H1 (cell line): ENCODE measurements around the gene HECTD4. TPM values are rescaled to one million over a fixed set of nuclear protein-coding genes. Genes with fewer than 3 reads are reported as not detected.

ENCODE experiments used
- CTCF ChIA-PET: fragments of 300-600 bp; sonication (Branson Sonifier 250); formaldehyde crosslinking; loops from one replicate; lab custom pipeline; 2021; ENCODE audit not compliant: partially characterized antibody; lab: Charles Lee
- POLR2A ChIA-PET: fragments of 300-600 bp; sonication (Branson Sonifier 250); formaldehyde crosslinking; loops from one replicate; lab custom pipeline; 2021; ENCODE audit warnings: inconsistent platforms; ENCODE audit not compliant: partially characterized antibody; lab: Charles Lee
- DNase-seq, 2 experiments: peaks; one replicate each; pipeline versions ENCODE4 v3.0.0 to v3.0.0-alpha.2; 2010 to 2022; ENCODE audit warnings: low spot score in 2 of 2, low read depth in 1 of 2, mixed read lengths in 1 of 2
- FAIRE-seq: peaks from 2 replicates; lab custom pipeline; 2011; peaks lifted over from hg19 to GRCh38; lab: Jason Lieb, UNC
- H2AFZ ChIP-seq: 2 replicates; pipeline ENCODE4 v1.8.1; 2012; ENCODE audit warnings: low read length, inconsistent platforms
- H2AK5ac ChIP-seq: 2 replicates; pipeline ENCODE4 v1.6.1; 2013; ENCODE audit warnings: low read depth, low read length
- H2BK120ac ChIP-seq: replicated peaks from 2 replicates; pipeline ENCODE3; 2013; ENCODE audit warnings: low read depth, low read length, inconsistent platforms
- H2BK12ac ChIP-seq: 2 replicates; pipeline ENCODE4 v1.6.1; 2013; ENCODE audit warnings: low read depth, low read length
- H2BK15ac ChIP-seq: 2 replicates; pipeline ENCODE4 v1.6.1; 2013; ENCODE audit warnings: low read length
- H2BK20ac ChIP-seq: 2 replicates; pipeline ENCODE4 v1.6.1; 2013; ENCODE audit warnings: low read length
- H2BK5ac ChIP-seq: 2 replicates; pipeline ENCODE4 v1.6.1; 2013; ENCODE audit warnings: low read depth, low read length
- H3K14ac ChIP-seq: 2 replicates; pipeline ENCODE4 v1.6.1; 2013; ENCODE audit warnings: inconsistent platforms; ENCODE audit not compliant: insufficient read length
- H3K18ac ChIP-seq: 2 replicates; pipeline ENCODE4 v1.6.1; 2013; ENCODE audit warnings: low read length; ENCODE audit errors: extremely low read depth
- H3K23ac ChIP-seq: 2 replicates; pipeline ENCODE4 v1.6.1; 2013; ENCODE audit warnings: inconsistent platforms; ENCODE audit not compliant: insufficient read length
- H3K23me2 ChIP-seq: 2 replicates; pipeline ENCODE4 v1.6.1; 2013; ENCODE audit warnings: low read depth, low read length
- H3K27ac ChIP-seq: 2 replicates; pipeline ENCODE4 v1.6.1; 2011; ENCODE audit warnings: low read depth, low read length, inconsistent platforms
- H3K27me3 ChIP-seq, 4 experiments: replicated peaks in 1 of 4; 1 replicate in 1 of 4; 2 replicates in 3 of 4; pipeline versions ENCODE4 v1.6.1 to v1.8.1; 2011 to 2013; ENCODE audit warnings: low read length in 3 of 4, mild to moderate bottlenecking in 3 of 4, inconsistent platforms in 2 of 4, mixed read lengths in 2 of 4, moderate library complexity in 1 of 4; ENCODE audit not compliant: control insufficient read depth in 3 of 4, insufficient read depth in 3 of 4; ENCODE audit errors: extremely low read depth in 1 of 4
- H3K36me3 ChIP-seq, 4 experiments: 2 replicates each; pipeline versions ENCODE4 v1.6.1 to v1.8.1; 2011 to 2013; ENCODE audit warnings: mild to moderate bottlenecking in 4 of 4, low read length in 3 of 4, moderate library complexity in 2 of 4, control low read depth in 1 of 4, inconsistent platforms in 1 of 4; ENCODE audit not compliant: insufficient read depth in 4 of 4, control insufficient read depth in 2 of 4
- H3K4ac ChIP-seq: replicated peaks from 2 replicates; pipeline ENCODE3; 2013; ENCODE audit warnings: low read length, low read depth, mixed read lengths, inconsistent platforms; ENCODE audit not compliant: insufficient read length
- H3K4me1 ChIP-seq, 4 experiments: replicated peaks in 1 of 4; 1 replicate in 1 of 4; 2 replicates in 3 of 4; pipeline versions ENCODE4 v1.6.1 to v1.8.1; 2011 to 2013; ENCODE audit warnings: low read length in 3 of 4, inconsistent platforms in 2 of 4, mixed read lengths in 1 of 4; ENCODE audit not compliant: insufficient read depth in 4 of 4, control insufficient read depth in 3 of 4
- H3K4me2 ChIP-seq, 2 experiments: 2 replicates each; pipeline versions ENCODE4 v1.6.1 to v1.8.1; 2011 to 2013; ENCODE audit warnings: low read depth in 2 of 2, low read length in 2 of 2, control low read depth in 1 of 2, inconsistent platforms in 1 of 2, mild to moderate bottlenecking in 1 of 2; ENCODE audit not compliant: insufficient read depth in 1 of 2
- H3K4me3 ChIP-seq, 4 experiments: fragments of 200-600, 300-600 bp in 1 of 4; sonication (generic), shearing (Covaris generic), sonication (Bioruptor Twin) in 1 of 4; 2 replicates each; pipeline versions ENCODE4 v1.5.1 to v1.8.1; 2011 to 2016; ENCODE audit warnings: low read length in 4 of 4, low read depth in 3 of 4, control low read depth in 2 of 4, inconsistent platforms in 2 of 4, mild to moderate bottlenecking in 2 of 4, mixed read lengths in 1 of 4, moderate library complexity in 1 of 4; ENCODE audit not compliant: insufficient read depth in 2 of 4; ENCODE audit errors: extremely low read depth in 1 of 4
- H3K56ac ChIP-seq: replicated peaks from 2 replicates; pipeline ENCODE3; 2013; ENCODE audit warnings: low read depth, mild to moderate bottlenecking, mixed read lengths, low read length, inconsistent platforms; ENCODE audit not compliant: insufficient read length
- H3K79me1 ChIP-seq: 2 replicates; pipeline ENCODE4 v1.6.1; 2013; ENCODE audit warnings: low read depth, low read length, control low read depth
- H3K79me2 ChIP-seq, 2 experiments: 2 replicates each; pipeline versions ENCODE4 v1.6.1 to v1.8.1; 2012 to 2013; ENCODE audit warnings: low read length in 2 of 2, mild to moderate bottlenecking in 2 of 2, inconsistent platforms in 1 of 2; ENCODE audit not compliant: insufficient read depth in 2 of 2, control insufficient read depth in 1 of 2
- H3K9ac ChIP-seq, 4 experiments: replicated peaks in 1 of 4; 1 replicate in 1 of 4; 2 replicates in 3 of 4; pipeline versions ENCODE4 v1.6.1 to v1.8.1; 2011 to 2013; ENCODE audit warnings: low read depth in 3 of 4, low read length in 3 of 4, control low read depth in 2 of 4, mild to moderate bottlenecking in 2 of 4, moderate library complexity in 2 of 4, inconsistent platforms in 1 of 4; ENCODE audit errors: extremely low read depth in 1 of 4
- H3K9me3 ChIP-seq, 2 experiments: 2 replicates each; pipeline versions ENCODE4 v1.6.1 to v1.8.1; 2012 to 2013; ENCODE audit warnings: mild to moderate bottlenecking in 2 of 2, moderate library complexity in 2 of 2, control low read depth in 1 of 2, inconsistent platforms in 1 of 2, low read depth in 1 of 2, low read length in 1 of 2, mixed read lengths in 1 of 2; ENCODE audit not compliant: insufficient read depth in 2 of 2
- H4K20me1 ChIP-seq, 2 experiments: replicated peaks in 1 of 2; 2 replicates each; pipeline versions ENCODE3 to v1.8.1; 2011 to 2013; ENCODE audit warnings: inconsistent platforms in 2 of 2, low read length in 2 of 2, mild to moderate bottlenecking in 1 of 2; ENCODE audit not compliant: insufficient read depth in 2 of 2, control insufficient read depth in 1 of 2
- H4K5ac ChIP-seq: 2 replicates; pipeline ENCODE4 v1.6.1; 2013; ENCODE audit warnings: low read length, low read depth, mixed read lengths, inconsistent platforms; ENCODE audit not compliant: insufficient read length
- H4K8ac ChIP-seq: 2 replicates; pipeline ENCODE4 v1.8.0; 2013; ENCODE audit warnings: mild to moderate bottlenecking, moderate library complexity, low read length, inconsistent platforms; ENCODE audit not compliant: insufficient read depth; ENCODE audit errors: extremely low read depth
- H4K91ac ChIP-seq: replicated peaks from 2 replicates; pipeline ENCODE3; 2013; ENCODE audit warnings: low read length, mixed read lengths, inconsistent platforms; ENCODE audit not compliant: insufficient read length
- ASH2L ChIP-seq: fragments of 200-600, 300-600 bp; sonication (generic); IDR thresholded peaks from one replicate; pipeline ENCODE4 v1.7.1; 2017; ENCODE audit warnings: low read length
- CBX5 ChIP-seq: fragments of 300-800, 300-1000 bp; sonication (generic); IDR thresholded peaks from 2 replicates; pipeline ENCODE4 v1.7.1; 2016; ENCODE audit warnings: antibody characterized with exemption, low read length, low read depth
- RAD21 ChIP-seq, 2 experiments: IDR thresholded peaks in 1 of 2; conservative IDR thresholded peaks in 1 of 2; 2 replicates each; pipeline ENCODE4 v1.6.1; 2011; ENCODE audit warnings: low read depth in 2 of 2, low read length in 2 of 2, improper control_type of control experiment in 1 of 2, inconsistent platforms in 1 of 2, mild to moderate bottlenecking in 1 of 2, moderate library complexity in 1 of 2
- RBBP5 ChIP-seq: IDR thresholded peaks from 2 replicates; pipeline ENCODE4 v1.7.1; 2012; ENCODE audit warnings: low read depth, mild to moderate bottlenecking, inconsistent platforms, low read length, moderate library complexity, borderline replicate concordance
- RFX5 ChIP-seq: IDR thresholded peaks from 2 replicates; pipeline ENCODE4 v1.6.1; 2011; ENCODE audit warnings: low read depth, low read length, improper control_type of control experiment, borderline replicate concordance
- RNF2 ChIP-seq: fragments of 200-900, 300-1000 bp; sonication (generic); IDR thresholded peaks from 2 replicates; pipeline ENCODE4 v1.7.1; 2016; ENCODE audit warnings: borderline replicate concordance, low read depth, mild to moderate bottlenecking, antibody characterized with exemption, low read length; ENCODE audit not compliant: poor library complexity, severe bottlenecking; ENCODE audit errors: missing control alignments
- TEAD4 ChIP-seq: IDR thresholded peaks from 2 replicates; pipeline ENCODE4 v1.6.1; 2012; ENCODE audit warnings: low read depth, low read length, inconsistent platforms, mixed read lengths
- YY1 ChIP-seq: IDR thresholded peaks from 2 replicates; pipeline ENCODE4 v1.6.1; 2011; ENCODE audit warnings: low read depth, mild to moderate bottlenecking, low read length
- ZNF274 ChIP-seq: IDR thresholded peaks from 2 replicates; pipeline ENCODE4 v1.7.0; 2012; ENCODE audit warnings: low read length, borderline replicate concordance; ENCODE audit errors: extremely low read depth
- WGBS, 2 experiments: shearing (Covaris generic) in 1 of 2; methylation state at CpG; one replicate each; pipeline versions ENCODE4 v1.1.6 to v1.1.7; 2013 to 2015; ENCODE audit warnings: low lambda C conversion rate in 2 of 2, mixed read lengths in 2 of 2, inconsistent platforms in 1 of 2, low coverage in 1 of 2, missing lambda C conversion rate in 1 of 2; ENCODE audit not compliant: insufficient replicate concordance in 2 of 2, insufficient coverage in 1 of 2, insufficient read length in 1 of 2; ENCODE audit errors: extremely low coverage in 1 of 2, missing lambda C conversion rate in 1 of 2; 5-methylcytosine and 5-hydroxymethylcytosine counted together
- polyA plus RNA-seq, 7 experiments: library from polyadenylated mRNA; depleted of rRNA in 3 of 7; stranded (reverse) in 5 of 7; unstranded in 2 of 7; fragments of >200 nt in 5 of 7; fragments of 200-250 nt in 2 of 7; gene quantifications; 1 replicate in 5 of 7; 2 replicates in 1 of 7; 4 replicates in 1 of 7; pipeline versions ENCODE4 v1.2.1 to v1.2.3, GENCODE V29; 2011 to 2013; ENCODE audit warnings: missing spikeins in 2 of 7, mixed read lengths in 2 of 7
- total RNA-seq: library from RNA; stranded (reverse); fragmentation: NEBNext Ultra II Directional; extraction: Animal tissue kit (Norgen Biotek cat#: 25700); gene quantifications from 2 replicates; pipeline ENCODE4 v1.2.1, GENCODE V29; 2021

Gene HECTD4
- total and polyA plus RNA-seq, 2 of the 8 experiments (the other 6 are each of a cell fraction or from before 2014, with no cell fraction given) = 6.5 to 33.7 TPM

- CTCF ChIA-PET = interaction anchor here (0.6 to 1.8 kb wide), 6 partner anchors 18 to 635 kb away, joined by 3 to 10 read pairs (median 3); no protein-coding TSS in a partner anchor
- DNase-seq (no peak), FAIRE-seq (no peak)
- no peaks in the 10 kb centered on the region for H3K27me3 ChIP-seq
- H2BK5ac ChIP-seq = no peak overlapping the region
- no peak overlapping the region for H3K4me2 ChIP-seq
- H3K4me1 ChIP-seq = no peaks in the 10 kb centered on the region
- no peak overlapping the region for H2AK5ac ChIP-seq
- H3K79me2 ChIP-seq = no peaks in the 10 kb centered on the region
- H3K36me3 ChIP-seq = no peaks in the 10 kb centered on the region
- no peak overlapping the region for H3K27ac ChIP-seq
- H4K91ac ChIP-seq = no peak overlapping the region
- POLR2A ChIA-PET = interaction anchor here (7.0 kb wide), 1 partner anchor 11 kb away, joined by 59 read pairs; no protein-coding TSS in a partner anchor
- WGBS, 2 experiments = 84% methylated on average over 1 of the region's 1 CpG; no CpG with 5 or more reads in 1 of the 2 experiments
- no peaks in the 10 kb centered on the region for H4K20me1 ChIP-seq
- no peaks in the 10 kb centered on the region for H3K79me1 ChIP-seq
- H3K56ac ChIP-seq = no peak overlapping the region
- no peak overlapping the region for H4K5ac ChIP-seq
- no peak overlapping the region for H3K4ac ChIP-seq
- no peak overlapping the region for H3K14ac ChIP-seq
- no peak overlapping the region for H2BK120ac ChIP-seq
- H3K9me3 ChIP-seq = no peaks in the 10 kb centered on the region
- H3K4me3 ChIP-seq = no peak overlapping the region
- H2BK20ac ChIP-seq = no peak overlapping the region
- H2AFZ ChIP-seq = no peak overlapping the region
- no peak overlapping the region for H2BK12ac ChIP-seq
- H2BK15ac ChIP-seq = no peak overlapping the region
- H3K23me2 ChIP-seq = no peaks in the 10 kb centered on the region; the same call in 1 of the 2 replicates
- H3K9ac ChIP-seq = no peak overlapping the region
- no peak overlapping the region for H3K18ac ChIP-seq
- no peak overlapping the region for H3K23ac ChIP-seq
- H4K8ac ChIP-seq = no peak overlapping the region
- TF ChIP-seq YY1 (no peak), ZNF274 (no peak), RFX5 (no peak), RNF2 (no peak), RAD21 (IDR thresholded peaks at IDR 0.05 in 1 of 2, conservative IDR thresholded peaks at IDR 0.05 in 1 of 2; ENCODE audit: low read depth in 2 of 2, low read length in 2 of 2) (no peak), RBBP5 (no peak), CBX5 (no peak), ASH2L (no peak), TEAD4 (no peak)
Measured at GRCh38 chr12:112393328-112393727, 11.1 kb upstream of the HECTD4 start.
